A673 (cell line): ENCODE results near the gene ABHD15.

Experiments
- EZH2 ChIP-seq: fragments of 200-600 bp; sonication (generic); IDR thresholded peaks from 2 replicates; pipeline ENCODE4 v1.6.1; 2017; ENCODE audit warnings: borderline replicate concordance, low read depth, mild to moderate bottlenecking, mixed read lengths, antibody characterized with exemption, low read length; ENCODE audit not compliant: poor library complexity, severe bottlenecking
- TF ChIP-seq, protein P1 (sequence below): fragments of 300-800, 200-600 bp; sonication (generic); conservative IDR thresholded peaks from 2 replicates; pipeline ENCODE4 v1.5.1; 2017; ENCODE audit warnings: low read depth, mild to moderate bottlenecking, antibody characterized with exemption, low read length, moderate library complexity, mixed read lengths

DNA sequence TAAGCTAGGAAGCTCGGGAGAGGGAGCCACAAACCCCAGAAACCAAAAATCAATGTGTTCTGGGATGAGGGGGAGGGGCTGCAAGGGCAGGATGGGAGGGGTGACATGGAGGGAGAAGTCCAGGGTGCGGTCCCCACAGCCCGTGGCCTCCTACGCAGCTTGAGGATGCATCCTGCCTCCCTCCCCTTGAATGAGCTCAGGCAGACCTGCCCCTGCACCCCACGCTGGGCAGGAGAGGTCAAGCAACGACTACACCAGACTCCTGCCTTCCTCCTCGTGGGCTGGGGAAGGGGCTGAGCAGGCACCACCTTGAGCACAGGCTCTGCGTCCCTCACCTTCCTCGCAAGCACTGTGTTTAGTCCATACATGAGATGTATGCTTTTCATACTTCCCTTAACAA lies 30.0 kb upstream of the ABHD15 start:
- TF ChIP-seq, protein P1, sequence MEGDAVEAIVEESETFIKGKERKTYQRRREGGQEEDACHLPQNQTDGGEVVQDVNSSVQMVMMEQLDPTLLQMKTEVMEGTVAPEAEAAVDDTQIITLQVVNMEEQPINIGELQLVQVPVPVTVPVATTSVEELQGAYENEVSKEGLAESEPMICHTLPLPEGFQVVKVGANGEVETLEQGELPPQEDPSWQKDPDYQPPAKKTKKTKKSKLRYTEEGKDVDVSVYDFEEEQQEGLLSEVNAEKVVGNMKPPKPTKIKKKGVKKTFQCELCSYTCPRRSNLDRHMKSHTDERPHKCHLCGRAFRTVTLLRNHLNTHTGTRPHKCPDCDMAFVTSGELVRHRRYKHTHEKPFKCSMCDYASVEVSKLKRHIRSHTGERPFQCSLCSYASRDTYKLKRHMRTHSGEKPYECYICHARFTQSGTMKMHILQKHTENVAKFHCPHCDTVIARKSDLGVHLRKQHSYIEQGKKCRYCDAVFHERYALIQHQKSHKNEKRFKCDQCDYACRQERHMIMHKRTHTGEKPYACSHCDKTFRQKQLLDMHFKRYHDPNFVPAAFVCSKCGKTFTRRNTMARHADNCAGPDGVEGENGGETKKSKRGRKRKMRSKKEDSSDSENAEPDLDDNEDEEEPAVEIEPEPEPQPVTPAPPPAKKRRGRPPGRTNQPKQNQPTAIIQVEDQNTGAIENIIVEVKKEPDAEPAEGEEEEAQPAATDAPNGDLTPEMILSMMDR = no peak
- TF ChIP-seq EZH2 = no peak
